GM18870 (cell line): ENCODE results near the gene SUGCT.

Experiments used
- ATAC-seq: cut with Tn5 transposase; IDR thresholded peaks from one replicate; pipeline ENCODE4 v1.9.1; 2021; ENCODE audit warnings: moderate library complexity; ENCODE audit not compliant: unreplicated experiment

Gene SUGCT

GRCh38 chr7:40316176-40316575 lies 181.4 kb downstream of the SUGCT start:
- no peak for ATAC-seq

GRCh38 chr7:40324914-40325313 lies 190.1 kb downstream of the SUGCT start:
- ATAC-seq = no peak

GRCh38 chr7:40327113-40327512 lies 192.3 kb downstream of the SUGCT start:
- no peak for ATAC-seq

GRCh38 chr7:40327873-40328272 lies 193.1 kb downstream of the SUGCT start:
- no peak for ATAC-seq

GRCh38 chr7:40329601-40330153 lies 194.9 kb downstream of the SUGCT start:
- ATAC-seq = peak; percentile 55

- no peak for ATAC-seq
Measured at GRCh38 chr7:40330408-40330807, 195.6 kb downstream of the SUGCT start.

- no peak for ATAC-seq
Measured at GRCh38 chr7:40331915-40332314, 197.1 kb downstream of the SUGCT start.

- ATAC-seq = no peak
Measured at GRCh38 chr7:40332516-40332915, 197.7 kb downstream of the SUGCT start.

- no peak for ATAC-seq
Measured at GRCh38 chr7:40341836-40342235, 207.0 kb downstream of the SUGCT start.

- no peak for ATAC-seq
Measured at GRCh38 chr7:40346554-40346953, 211.7 kb downstream of the SUGCT start.

GRCh38 chr7:40348126-40348728 lies 213.4 kb downstream of the SUGCT start:
- ATAC-seq = no peak

GRCh38 chr7:40350100-40350499 lies 215.3 kb downstream of the SUGCT start:
- ATAC-seq = no peak

- ATAC-seq = no peak
Measured at GRCh38 chr7:40354711-40355110, 219.9 kb downstream of the SUGCT start.

- no peak for ATAC-seq
Measured at GRCh38 chr7:40356312-40356711, 221.5 kb downstream of the SUGCT start.

GRCh38 chr7:40356871-40357709 lies 222.3 kb downstream of the SUGCT start:
- ATAC-seq = no peak

GRCh38 chr7:40369641-40370277 lies 235.0 kb downstream of the SUGCT start:
- no peak for ATAC-seq

- no peak for ATAC-seq
Measured at GRCh38 chr7:40371806-40372440, 237.1 kb downstream of the SUGCT start.

GRCh38 chr7:40374575-40374974 lies 239.8 kb downstream of the SUGCT start:
- ATAC-seq = no peak

- ATAC-seq = no peak
Measured at GRCh38 chr7:40380111-40380510, 245.3 kb downstream of the SUGCT start.

GRCh38 chr7:40382145-40382544 lies 247.3 kb downstream of the SUGCT start:
- no peak for ATAC-seq

GRCh38 chr7:40393660-40394059 lies 258.9 kb downstream of the SUGCT start:
- no peak for ATAC-seq
